Activated CD8-positive, alpha-beta memory T cell treated with anti-CD3 and anti-CD28 coated beads, Interleukin-2, amount 50 U/mL, for 4 hours (primary cell): ENCODE data around the gene HDAC4.
A peak's percentile ranks its signal among the peaks of the same experiment; 100 is the strongest.

Experiments
- DNase-seq: peaks from one replicate; pipeline ENCODE4 v3.0.0-alpha.2; 2020

The HDAC4 gene

GRCh38 chr2:239145106-239145505, 255.7 kb downstream of the HDAC4 start:
- DNase-seq: no peak

- DNase-seq: no peak
These were observed 256.2 kb downstream of the HDAC4 start for GRCh38 chr2:239144713-239144999.

- DNase-seq: peak; percentile 28
These were observed 256.7 kb downstream of the HDAC4 start for GRCh38 chr2:239143858-239144712.

GRCh38 chr2:239142806-239143205, 258.0 kb downstream of the HDAC4 start:
- DNase-seq: no peak

- DNase-seq: no peak
These were observed 258.5 kb downstream of the HDAC4 start for GRCh38 chr2:239142296-239142695.

- DNase-seq: no peak
These were observed 259.6 kb downstream of the HDAC4 start for GRCh38 chr2:239141021-239141760.

- no peak for DNase-seq
These were observed 260.3 kb downstream of the HDAC4 start for GRCh38 chr2:239140346-239141020.

GRCh38 chr2:239139566-239139965, 261.3 kb downstream of the HDAC4 start:
- no peak for DNase-seq

GRCh38 chr2:239139101-239139500, 261.7 kb downstream of the HDAC4 start:
- no peak for DNase-seq

GRCh38 chr2:239138610-239139009, 262.2 kb downstream of the HDAC4 start:
- DNase-seq: no peak

- no peak for DNase-seq
These were observed 262.9 kb downstream of the HDAC4 start for GRCh38 chr2:239137898-239138283.

- no peak for DNase-seq
These were observed 263.5 kb downstream of the HDAC4 start for GRCh38 chr2:239137165-239137897.

GRCh38 chr2:239136762-239137161, 264.1 kb downstream of the HDAC4 start:
- DNase-seq: no peak

- no peak for DNase-seq
These were observed 264.6 kb downstream of the HDAC4 start for GRCh38 chr2:239136203-239136602.

- DNase-seq: no peak
These were observed 265.3 kb downstream of the HDAC4 start for GRCh38 chr2:239135531-239135930.

GRCh38 chr2:239133945-239134570, 266.8 kb downstream of the HDAC4 start:
- DNase-seq: no peak

- no peak for DNase-seq
These were observed 268.0 kb downstream of the HDAC4 start for GRCh38 chr2:239132786-239133185.

GRCh38 chr2:239132156-239132709, 268.6 kb downstream of the HDAC4 start:
- DNase-seq: no peak

- no peak for DNase-seq
These were observed 269.3 kb downstream of the HDAC4 start for GRCh38 chr2:239131521-239131920.

GRCh38 chr2:239130786-239131325, 270.0 kb downstream of the HDAC4 start:
- no peak for DNase-seq

GRCh38 chr2:239130041-239130440, 270.8 kb downstream of the HDAC4 start:
- DNase-seq: no peak
